Neural cell (in vitro differentiated cells): ENCODE measurements around the gene HIP1. TPM values are rescaled to one million over a fixed set of nuclear protein-coding genes. Genes with fewer than 3 reads are reported as not detected.

Source experiments
- H2AFZ ChIP-seq: fragments of 200-600, 300-800 bp; sonication (generic), shearing (Covaris generic); 2 replicates; pipeline ENCODE4 v1.6.0; 2014; ENCODE audit warnings: low read depth, mild to moderate bottlenecking, antibody characterized with exemption, low read length, moderate library complexity
- H3F3A ChIP-seq: fragments of 200-600 bp; shearing (Covaris generic); 2 replicates; pipeline ENCODE4 v1.6.1; 2016; ENCODE audit warnings: mild to moderate bottlenecking, moderate library complexity, mixed read lengths, antibody characterized with exemption, low read length; ENCODE audit not compliant: insufficient read depth, poor library complexity, severe bottlenecking
- H3K27ac ChIP-seq: fragments of 200-600, 300-800 bp; sonication (generic), shearing (Covaris generic); 2 replicates; pipeline ENCODE4 v1.5.1; 2014; ENCODE audit warnings: mild to moderate bottlenecking, low read length, moderate library complexity
- H3K27me3 ChIP-seq: fragments of 300-800, 200-600 bp; sonication (generic), shearing (Covaris generic); 2 replicates; pipeline ENCODE4 v1.6.0; 2014; ENCODE audit warnings: mild to moderate bottlenecking, low read depth, low read length, moderate library complexity; ENCODE audit not compliant: insufficient read depth
- H3K36me3 ChIP-seq: fragments of 300-800, 200-600 bp; sonication (generic), shearing (Covaris generic); 2 replicates; pipeline ENCODE4 v1.5.1; 2014; ENCODE audit warnings: mild to moderate bottlenecking, antibody characterized with exemption, low read length, moderate library complexity; ENCODE audit not compliant: insufficient read depth
- H3K4me2 ChIP-seq: fragments of 300-800, 200-600 bp; sonication (generic), shearing (Covaris generic); 2 replicates; pipeline ENCODE4 v1.6.0; 2014; ENCODE audit warnings: mild to moderate bottlenecking, low read length
- H3K4me3 ChIP-seq: fragments of 300-800, 200-600 bp; sonication (generic), shearing (Covaris generic); 2 replicates; pipeline ENCODE4 v1.5.1; 2014; ENCODE audit warnings: mild to moderate bottlenecking, low read length, moderate library complexity
- H3K79me2 ChIP-seq: fragments of 200-600 bp; shearing (Covaris generic); replicated peaks from 2 replicates; pipeline ENCODE4 v1.6.0; 2014; ENCODE audit warnings: mild to moderate bottlenecking, low read length, moderate library complexity; ENCODE audit not compliant: insufficient read depth
- H3K9ac ChIP-seq: fragments of 300-800, 200-600 bp; sonication (generic), shearing (Covaris generic); 2 replicates; pipeline ENCODE4 v1.6.1; 2016; ENCODE audit warnings: mild to moderate bottlenecking, low read length, mixed read lengths
- H3K9me2 ChIP-seq: fragments of 200-600 bp; shearing (Covaris generic); 2 replicates; pipeline ENCODE4 v1.6.1; 2016; ENCODE audit warnings: mild to moderate bottlenecking, low read length, mixed read lengths; ENCODE audit not compliant: insufficient read depth
- H3K9me3 ChIP-seq: fragments of 200-600, 300-800 bp; sonication (generic), shearing (Covaris generic); 2 replicates; pipeline ENCODE4 v1.6.1; 2016; ENCODE audit warnings: mild to moderate bottlenecking, mixed run types, low read length, moderate library complexity, mixed read lengths
- H4K20me1 ChIP-seq: fragments of 200-600 bp; shearing (Covaris generic); 2 replicates; pipeline ENCODE4 v1.6.1; 2016; ENCODE audit warnings: mild to moderate bottlenecking, mixed run types; ENCODE audit not compliant: insufficient read depth
- CTCF ChIP-seq: fragments of 450-650 bp; IDR thresholded peaks from 2 replicates; pipeline ENCODE4 v1.5.1; 2014; ENCODE audit warnings: antibody characterized with exemption, mild to moderate bottlenecking, moderate library complexity; ENCODE audit not compliant: poor library complexity, severe bottlenecking
- EP300 ChIP-seq: fragments of 450-650 bp; conservative IDR thresholded peaks from 2 replicates; pipeline ENCODE4 v1.6.1; 2014; ENCODE audit warnings: antibody characterized with exemption, mild to moderate bottlenecking, moderate library complexity; ENCODE audit not compliant: poor library complexity, severe bottlenecking
- EZH2 ChIP-seq: fragments of 200-600, 300-800 bp; shearing (Covaris generic), sonication (generic); IDR thresholded peaks from 2 replicates; pipeline ENCODE4 v1.6.1; 2014; ENCODE audit warnings: antibody characterized with exemption, low read length, borderline replicate concordance, mild to moderate bottlenecking; ENCODE audit not compliant: insufficient read depth, poor library complexity, severe bottlenecking
- MXI1 ChIP-seq: fragments of 450-650 bp; conservative IDR thresholded peaks from 2 replicates; pipeline ENCODE4 v1.6.1; 2014; ENCODE audit warnings: antibody characterized with exemption, mild to moderate bottlenecking; ENCODE audit not compliant: poor library complexity, severe bottlenecking
- POLR2AphosphoS5 ChIP-seq: IDR thresholded peaks from 2 replicates; pipeline ENCODE4 v1.6.1; 2012
- RAD21 ChIP-seq: fragments of 450-650 bp; conservative IDR thresholded peaks from 2 replicates; pipeline ENCODE4 v1.6.1; 2014; ENCODE audit warnings: antibody characterized with exemption, mild to moderate bottlenecking, moderate library complexity
- REST ChIP-seq: IDR thresholded peaks from 2 replicates; pipeline ENCODE4 v1.6.1; 2012; ENCODE audit warnings: borderline replicate concordance
- SMC3 ChIP-seq: fragments of 450-650 bp; conservative IDR thresholded peaks from 2 replicates; pipeline ENCODE4 v1.6.1; 2014; ENCODE audit warnings: antibody characterized with exemption, mild to moderate bottlenecking, moderate library complexity; ENCODE audit not compliant: poor library complexity
- TAF1 ChIP-seq: IDR thresholded peaks from 2 replicates; pipeline ENCODE4 v1.6.1; 2012; ENCODE audit warnings: low read depth
- polyA plus RNA-seq: library from polyadenylated mRNA; depleted of rRNA; stranded (reverse); fragments of >200 nt; gene quantifications from 2 replicates; pipeline ENCODE4 v1.2.3, GENCODE V29; 2014

The HIP1 gene
- polyA plus RNA-seq, 1 donor from 2014 or later, result 12.9 TPM

- no peak overlapping the region for H3K9ac ChIP-seq
- TF ChIP-seq POLR2AphosphoS5 (no peak), CTCF (no peak), RAD21 (no peak), TAF1 (no peak), REST (no peak), EZH2 (no peak), EP300 (no peak), MXI1 (no peak)
- no peaks in the 10 kb centered on the region for H3F3A ChIP-seq
- no peak overlapping the region for H3K4me3 ChIP-seq
- H4K20me1 ChIP-seq, result no peaks in the 10 kb centered on the region
- no peak overlapping the region for H3K27ac ChIP-seq
- no peaks in the 10 kb centered on the region for H3K27me3 ChIP-seq
- H3K9me2 ChIP-seq, result no peaks in the 10 kb centered on the region
- no peaks in the 10 kb centered on the region for H3K79me2 ChIP-seq
- H3K4me2 ChIP-seq, result no peak overlapping the region
- no peak overlapping the region for H2AFZ ChIP-seq
- no peaks in the 10 kb centered on the region for H3K36me3 ChIP-seq
- H3K9me3 ChIP-seq, result no peaks in the 10 kb centered on the region
These were observed 70.8 kb downstream of the HIP1 start for GRCh38 chr7:75667938-75668337.

- H3K27ac ChIP-seq, result no peak overlapping the region
- H4K20me1 ChIP-seq, result no peaks in the 10 kb centered on the region
- no peak overlapping the region for H3K4me2 ChIP-seq
- H3K4me3 ChIP-seq, result no peak overlapping the region
- no peaks in the 10 kb centered on the region for H3K27me3 ChIP-seq
- TF ChIP-seq REST (no peak), EP300 (no peak), RAD21 (no peak), TAF1 (no peak), MXI1 (no peak), SMC3 (no peak)
- H3K9ac ChIP-seq, result no peak overlapping the region
- H3K9me2 ChIP-seq, result no peaks in the 10 kb centered on the region
- no peaks in the 10 kb centered on the region for H3K9me3 ChIP-seq
- H2AFZ ChIP-seq, result no peak overlapping the region
- no peaks in the 10 kb centered on the region for H3K79me2 ChIP-seq
- no peaks in the 10 kb centered on the region for H3F3A ChIP-seq
- no peaks in the 10 kb centered on the region for H3K36me3 ChIP-seq
These were observed 75.3 kb downstream of the HIP1 start for GRCh38 chr7:75663302-75663907.
